ENCODE measurements around the gene EFR3B.

DNA sequence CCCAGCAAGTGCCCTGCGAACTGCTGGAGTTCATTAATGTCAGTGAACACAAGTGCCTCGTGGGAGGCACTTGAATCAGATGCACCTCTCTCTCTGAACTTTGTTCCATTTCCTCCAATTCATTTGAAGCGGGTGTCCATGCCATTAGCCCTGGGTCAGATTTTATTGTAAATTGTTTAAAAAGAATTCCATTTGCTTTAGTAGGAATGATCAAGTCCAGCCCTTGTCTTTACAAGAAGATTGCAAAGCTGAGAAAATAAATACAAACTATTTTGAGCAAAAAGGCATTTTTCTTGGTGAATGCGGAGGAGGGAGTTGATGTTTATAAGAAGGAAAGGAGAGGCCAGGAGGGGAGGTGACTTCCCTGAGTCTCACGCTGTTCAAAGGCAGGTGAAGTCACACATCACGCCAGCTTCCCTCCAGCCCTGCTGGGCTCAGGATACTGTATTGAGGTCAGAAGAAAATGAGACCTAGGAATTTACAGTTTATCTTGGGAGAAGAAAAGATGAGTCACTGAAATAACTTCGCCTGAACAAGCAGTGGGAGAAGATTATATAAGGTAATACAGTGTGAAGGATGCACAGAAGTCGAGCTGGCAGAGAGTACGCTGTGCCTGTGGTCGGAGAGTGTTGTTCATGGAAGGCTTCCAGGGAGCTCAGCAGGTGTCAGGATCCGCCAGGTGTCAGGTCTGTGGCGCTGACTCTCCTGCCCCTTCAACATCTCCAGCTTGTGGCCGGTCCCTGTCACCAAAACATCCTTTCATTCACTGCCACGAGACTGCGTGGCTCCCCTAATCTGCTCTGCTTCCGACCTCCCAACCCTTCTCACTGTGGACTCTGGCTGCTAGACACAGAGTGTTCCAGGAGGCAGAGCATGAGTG, 36.5 kb downstream of the EFR3B start:
- TF ChIP-seq, protein P1, sequence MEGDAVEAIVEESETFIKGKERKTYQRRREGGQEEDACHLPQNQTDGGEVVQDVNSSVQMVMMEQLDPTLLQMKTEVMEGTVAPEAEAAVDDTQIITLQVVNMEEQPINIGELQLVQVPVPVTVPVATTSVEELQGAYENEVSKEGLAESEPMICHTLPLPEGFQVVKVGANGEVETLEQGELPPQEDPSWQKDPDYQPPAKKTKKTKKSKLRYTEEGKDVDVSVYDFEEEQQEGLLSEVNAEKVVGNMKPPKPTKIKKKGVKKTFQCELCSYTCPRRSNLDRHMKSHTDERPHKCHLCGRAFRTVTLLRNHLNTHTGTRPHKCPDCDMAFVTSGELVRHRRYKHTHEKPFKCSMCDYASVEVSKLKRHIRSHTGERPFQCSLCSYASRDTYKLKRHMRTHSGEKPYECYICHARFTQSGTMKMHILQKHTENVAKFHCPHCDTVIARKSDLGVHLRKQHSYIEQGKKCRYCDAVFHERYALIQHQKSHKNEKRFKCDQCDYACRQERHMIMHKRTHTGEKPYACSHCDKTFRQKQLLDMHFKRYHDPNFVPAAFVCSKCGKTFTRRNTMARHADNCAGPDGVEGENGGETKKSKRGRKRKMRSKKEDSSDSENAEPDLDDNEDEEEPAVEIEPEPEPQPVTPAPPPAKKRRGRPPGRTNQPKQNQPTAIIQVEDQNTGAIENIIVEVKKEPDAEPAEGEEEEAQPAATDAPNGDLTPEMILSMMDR (IDR thresholded peaks at IDR 0.05) = no peak
- no peak for TF ChIP-seq POLR2A (IDR thresholded peaks at IDR 0.05)
